ENCODE data around the gene NMRAL1. TPM values are rescaled to one million over a fixed set of nuclear protein-coding genes. Genes with fewer than 3 reads are reported as not detected.

NMRAL1 gene
- total and polyA plus RNA-seq, 10 of the 15 experiments (the other 5 are each of a cell fraction or from before 2014, with no cell fraction given) = 4.8 to 102 (median 62.5) TPM

DNA sequence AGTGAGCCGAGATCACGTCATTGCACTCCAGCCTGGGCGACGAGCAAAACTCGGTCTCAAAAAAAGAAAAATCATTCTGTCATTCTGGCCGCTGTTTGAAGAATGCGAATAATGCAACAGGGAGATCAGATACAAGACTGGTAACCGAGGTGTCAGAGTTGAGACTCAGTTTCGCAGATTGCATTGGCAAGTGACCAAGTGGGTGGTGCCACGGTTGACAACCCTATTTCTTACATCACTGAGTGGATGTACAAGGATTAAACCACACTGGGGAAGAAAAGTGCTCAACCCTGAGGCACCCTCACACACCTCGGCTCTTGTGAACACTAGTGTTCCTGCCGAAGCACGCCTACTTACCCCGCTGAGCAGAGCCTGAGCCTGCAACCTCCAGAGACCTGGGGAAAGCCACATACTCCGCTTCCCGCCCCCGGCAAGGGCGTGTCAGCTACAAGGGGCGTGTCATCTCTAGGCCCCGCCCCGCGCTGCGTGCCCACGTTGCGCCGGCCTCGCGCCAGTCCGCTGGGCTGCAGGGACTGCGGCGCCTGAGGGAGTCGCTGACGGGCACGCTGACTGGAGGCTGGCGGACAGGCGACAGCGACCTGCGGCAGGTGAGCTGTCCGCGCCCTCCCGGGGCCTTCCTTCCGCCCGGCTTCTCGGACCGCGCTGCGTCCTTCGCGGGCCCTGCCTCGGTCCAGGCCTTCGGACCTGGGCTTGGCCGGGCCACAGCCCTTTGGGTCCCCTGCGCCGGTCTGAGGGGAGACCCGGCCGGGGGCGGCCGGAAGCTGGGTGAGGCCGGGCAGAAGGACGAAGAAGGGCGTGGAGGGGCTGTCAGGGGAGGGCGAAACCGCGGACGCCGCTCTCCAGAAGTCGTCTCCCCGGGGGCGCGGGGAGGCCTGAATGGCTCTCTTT is 1.7 kb upstream of the NMRAL1 start, which contains the start of gene HMOX2 (continued):
- TF ChIP-seq KAT2A (conservative IDR thresholded peaks at IDR 0.05; ENCODE audit: control insufficient read depth, low read depth, low read length) = no peak
- TF ChIP-seq SIX5 (IDR thresholded peaks at IDR 0.05; ENCODE audit: low read depth, low read length, severe bottlenecking) = no peak
- 0 out of 2 replicates have a peak, but pooled peaks have one; percentile 43 for TF ChIP-seq POLR2AphosphoS2 (IDR thresholded peaks at IDR 0.05; ENCODE audit: low read depth, low read length)
- TF ChIP-seq, protein P1, sequence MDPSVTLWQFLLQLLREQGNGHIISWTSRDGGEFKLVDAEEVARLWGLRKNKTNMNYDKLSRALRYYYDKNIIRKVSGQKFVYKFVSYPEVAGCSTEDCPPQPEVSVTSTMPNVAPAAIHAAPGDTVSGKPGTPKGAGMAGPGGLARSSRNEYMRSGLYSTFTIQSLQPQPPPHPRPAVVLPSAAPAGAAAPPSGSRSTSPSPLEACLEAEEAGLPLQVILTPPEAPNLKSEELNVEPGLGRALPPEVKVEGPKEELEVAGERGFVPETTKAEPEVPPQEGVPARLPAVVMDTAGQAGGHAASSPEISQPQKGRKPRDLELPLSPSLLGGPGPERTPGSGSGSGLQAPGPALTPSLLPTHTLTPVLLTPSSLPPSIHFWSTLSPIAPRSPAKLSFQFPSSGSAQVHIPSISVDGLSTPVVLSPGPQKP (IDR thresholded peaks at IDR 0.05; ENCODE audit: low read depth, low read length) = no peak
- no peak for TF ChIP-seq YBX1 (IDR thresholded peaks at IDR 0.05)
- TF ChIP-seq STAT3 (IDR thresholded peaks at IDR 0.05; ENCODE audit: low read depth, low read length) = no peak
- TF ChIP-seq NFYB (IDR thresholded peaks at IDR 0.05; ENCODE audit: insufficient read depth, low read depth, low read length) = no peak
- TF ChIP-seq SMAD1 (IDR thresholded peaks at IDR 0.05; ENCODE audit: low read depth, partially characterized antibody) = no peak
- TF ChIP-seq HDGF (IDR thresholded peaks at IDR 0.05) = no peak; the same call in 1 of the 2 replicates
- TF ChIP-seq RUNX3 (IDR thresholded peaks at IDR 0.05; ENCODE audit: low read length) = peak; percentile 29; the same call in 1 of the 2 replicates
- TF ChIP-seq MEF2A (IDR thresholded peaks at IDR 0.05; ENCODE audit: insufficient read depth, low read depth, low read length) = no peak
- TF ChIP-seq POLR2AphosphoS5 (IDR thresholded peaks at IDR 0.05; ENCODE audit: low read length) = peak; percentile 90
- TF ChIP-seq KDM1A (IDR thresholded peaks at IDR 0.05; ENCODE audit: borderline replicate concordance) = no peak
- TF ChIP-seq ZNF207 (IDR thresholded peaks at IDR 0.05; ENCODE audit: borderline replicate concordance) = peak; percentile 73; the same call in 1 of the 2 replicates
- TF ChIP-seq CBFB (IDR thresholded peaks at IDR 0.05; ENCODE audit: low read depth) = no peak
- TF ChIP-seq, protein P2, sequence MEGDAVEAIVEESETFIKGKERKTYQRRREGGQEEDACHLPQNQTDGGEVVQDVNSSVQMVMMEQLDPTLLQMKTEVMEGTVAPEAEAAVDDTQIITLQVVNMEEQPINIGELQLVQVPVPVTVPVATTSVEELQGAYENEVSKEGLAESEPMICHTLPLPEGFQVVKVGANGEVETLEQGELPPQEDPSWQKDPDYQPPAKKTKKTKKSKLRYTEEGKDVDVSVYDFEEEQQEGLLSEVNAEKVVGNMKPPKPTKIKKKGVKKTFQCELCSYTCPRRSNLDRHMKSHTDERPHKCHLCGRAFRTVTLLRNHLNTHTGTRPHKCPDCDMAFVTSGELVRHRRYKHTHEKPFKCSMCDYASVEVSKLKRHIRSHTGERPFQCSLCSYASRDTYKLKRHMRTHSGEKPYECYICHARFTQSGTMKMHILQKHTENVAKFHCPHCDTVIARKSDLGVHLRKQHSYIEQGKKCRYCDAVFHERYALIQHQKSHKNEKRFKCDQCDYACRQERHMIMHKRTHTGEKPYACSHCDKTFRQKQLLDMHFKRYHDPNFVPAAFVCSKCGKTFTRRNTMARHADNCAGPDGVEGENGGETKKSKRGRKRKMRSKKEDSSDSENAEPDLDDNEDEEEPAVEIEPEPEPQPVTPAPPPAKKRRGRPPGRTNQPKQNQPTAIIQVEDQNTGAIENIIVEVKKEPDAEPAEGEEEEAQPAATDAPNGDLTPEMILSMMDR (IDR thresholded peaks at IDR 0.05 in 2 of 3, conservative IDR thresholded peaks at IDR 0.05 in 1 of 3; ENCODE audit: control insufficient read depth in 2 of 3, extremely low read depth in 1 of 3, insufficient read depth in 1 of 3, low read depth in 3 of 3, low read length in 3 of 3) = peak; percentile 52 to 63 (median 54); a peak in 5 of 6 replicates
- TF ChIP-seq, protein P3, sequence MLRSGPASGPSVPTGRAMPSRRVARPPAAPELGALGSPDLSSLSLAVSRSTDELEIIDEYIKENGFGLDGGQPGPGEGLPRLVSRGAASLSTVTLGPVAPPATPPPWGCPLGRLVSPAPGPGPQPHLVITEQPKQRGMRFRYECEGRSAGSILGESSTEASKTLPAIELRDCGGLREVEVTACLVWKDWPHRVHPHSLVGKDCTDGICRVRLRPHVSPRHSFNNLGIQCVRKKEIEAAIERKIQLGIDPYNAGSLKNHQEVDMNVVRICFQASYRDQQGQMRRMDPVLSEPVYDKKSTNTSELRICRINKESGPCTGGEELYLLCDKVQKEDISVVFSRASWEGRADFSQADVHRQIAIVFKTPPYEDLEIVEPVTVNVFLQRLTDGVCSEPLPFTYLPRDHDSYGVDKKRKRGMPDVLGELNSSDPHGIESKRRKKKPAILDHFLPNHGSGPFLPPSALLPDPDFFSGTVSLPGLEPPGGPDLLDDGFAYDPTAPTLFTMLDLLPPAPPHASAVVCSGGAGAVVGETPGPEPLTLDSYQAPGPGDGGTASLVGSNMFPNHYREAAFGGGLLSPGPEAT (IDR thresholded peaks at IDR 0.05; ENCODE audit: low read depth) = no peak
- TF ChIP-seq NRF1 (conservative IDR thresholded peaks at IDR 0.05; ENCODE audit: low read depth, low read length) = peak; percentile 51
- TF ChIP-seq, protein P4, sequence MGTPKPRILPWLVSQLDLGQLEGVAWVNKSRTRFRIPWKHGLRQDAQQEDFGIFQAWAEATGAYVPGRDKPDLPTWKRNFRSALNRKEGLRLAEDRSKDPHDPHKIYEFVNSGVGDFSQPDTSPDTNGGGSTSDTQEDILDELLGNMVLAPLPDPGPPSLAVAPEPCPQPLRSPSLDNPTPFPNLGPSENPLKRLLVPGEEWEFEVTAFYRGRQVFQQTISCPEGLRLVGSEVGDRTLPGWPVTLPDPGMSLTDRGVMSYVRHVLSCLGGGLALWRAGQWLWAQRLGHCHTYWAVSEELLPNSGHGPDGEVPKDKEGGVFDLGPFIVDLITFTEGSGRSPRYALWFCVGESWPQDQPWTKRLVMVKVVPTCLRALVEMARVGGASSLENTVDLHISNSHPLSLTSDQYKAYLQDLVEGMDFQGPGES (IDR thresholded peaks at IDR 0.05) = no peak
- TF ChIP-seq, protein P5, sequence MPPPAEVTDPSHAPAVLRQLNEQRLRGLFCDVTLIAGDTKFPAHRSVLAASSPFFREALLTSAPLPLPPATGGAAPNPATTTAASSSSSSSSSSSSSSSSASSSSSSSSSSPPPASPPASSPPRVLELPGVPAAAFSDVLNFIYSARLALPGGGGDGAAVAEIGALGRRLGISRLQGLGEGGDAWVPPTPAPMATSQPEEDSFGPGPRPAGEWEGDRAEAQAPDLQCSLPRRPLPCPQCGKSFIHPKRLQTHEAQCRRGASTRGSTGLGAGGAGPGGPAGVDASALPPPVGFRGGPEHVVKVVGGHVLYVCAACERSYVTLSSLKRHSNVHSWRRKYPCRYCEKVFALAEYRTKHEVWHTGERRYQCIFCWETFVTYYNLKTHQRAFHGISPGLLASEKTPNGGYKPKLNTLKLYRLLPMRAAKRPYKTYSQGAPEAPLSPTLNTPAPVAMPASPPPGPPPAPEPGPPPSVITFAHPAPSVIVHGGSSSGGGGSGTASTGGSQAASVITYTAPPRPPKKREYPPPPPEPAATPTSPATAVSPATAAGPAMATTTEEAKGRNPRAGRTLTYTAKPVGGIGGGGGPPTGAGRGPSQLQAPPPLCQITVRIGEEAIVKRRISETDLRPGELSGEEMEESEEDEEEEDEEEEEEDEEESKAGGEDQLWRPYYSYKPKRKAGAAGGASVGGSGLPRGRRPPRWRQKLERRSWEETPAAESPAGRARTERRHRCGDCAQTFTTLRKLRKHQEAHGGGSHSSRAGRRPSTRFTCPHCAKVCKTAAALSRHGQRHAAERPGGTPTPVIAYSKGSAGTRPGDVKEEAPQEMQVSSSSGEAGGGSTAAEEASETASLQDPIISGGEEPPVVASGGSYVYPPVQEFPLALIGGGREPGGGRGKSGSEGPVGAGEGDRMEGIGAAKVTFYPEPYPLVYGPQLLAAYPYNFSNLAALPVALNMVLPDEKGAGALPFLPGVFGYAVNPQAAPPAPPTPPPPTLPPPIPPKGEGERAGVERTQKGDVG (CRISPR knock-in tag; IDR thresholded peaks at IDR 0.05) = no peak

Measured in GM12878 (cell line).